HepG2 (cell line): ENCODE measurements around the gene COG1. TPM values are rescaled to one million over a fixed set of nuclear protein-coding genes. Genes with fewer than 3 reads are reported as not detected.

Experiments used
- ATF7 ChIP-seq, 2 experiments: fragments of 450-650 bp in 1 of 2; sonication (generic) in 1 of 2; formaldehyde crosslinking in 1 of 2; IDR thresholded peaks; 2 replicates each; pipeline versions ENCODE4 v1.4.0 to v1.6.1; 2016 to 2020; ENCODE audit warnings: antibody characterized with exemption in 1 of 2, mild to moderate bottlenecking in 1 of 2, missing genetic modification reagents in 1 of 2
- CERS6 ChIP-seq: sonication (generic); formaldehyde crosslinking; IDR thresholded peaks from 2 replicates; pipeline ENCODE4 v1.5.0; 2020; ENCODE audit warnings: missing genetic modification reagents
- E2F5 ChIP-seq: sonication (generic); formaldehyde crosslinking; conservative IDR thresholded peaks from 2 replicates; pipeline ENCODE4 v1.4.0; 2020; ENCODE audit warnings: missing genetic modification reagents
- ESRRA ChIP-seq: sonication (generic); formaldehyde crosslinking; IDR thresholded peaks from 2 replicates; pipeline ENCODE4 v1.5.1; 2020; ENCODE audit warnings: mild to moderate bottlenecking, low read depth, missing genetic modification reagents
- FOXO4 ChIP-seq: sonication (generic); formaldehyde crosslinking; conservative IDR thresholded peaks from 2 replicates; pipeline ENCODE4 v1.8.1; 2023; ENCODE audit warnings: missing genetic modification reagents
- GABPA ChIP-seq, 2 experiments: IDR thresholded peaks; 2 replicates each; pipeline ENCODE4 v1.6.1; 2011 to 2016; ENCODE audit warnings: low read depth in 2 of 2, low read length in 1 of 2, missing biosample characterization in 1 of 2, missing genetic modification characterization in 1 of 2
- HDAC2 ChIP-seq: sonication (generic); formaldehyde crosslinking; IDR thresholded peaks from 2 replicates; pipeline ENCODE4 v1.4.0; 2020; ENCODE audit warnings: missing genetic modification reagents
- IRX3 ChIP-seq: sonication (generic); formaldehyde crosslinking; IDR thresholded peaks from 2 replicates; pipeline ENCODE4 v1.8.1; 2023; ENCODE audit warnings: mild to moderate bottlenecking, low read depth, missing genetic modification reagents, borderline replicate concordance
- MTF1 ChIP-seq: sonication (generic); formaldehyde crosslinking; IDR thresholded peaks from 2 replicates; pipeline ENCODE4 v1.5.0; 2020; ENCODE audit warnings: missing genetic modification reagents
- NFYB ChIP-seq: sonication (generic); formaldehyde crosslinking; IDR thresholded peaks from 2 replicates; pipeline ENCODE4 v1.4.0; 2020; ENCODE audit warnings: missing genetic modification reagents
- STAT5B ChIP-seq: sonication (generic); formaldehyde crosslinking; IDR thresholded peaks from 2 replicates; pipeline ENCODE4 v1.4.0; 2020; ENCODE audit warnings: missing genetic modification reagents
- U2AF2 ChIP-seq: fragments of 200-400 bp; formaldehyde crosslinking; IDR thresholded peaks from 2 replicates; pipeline ENCODE4 v1.6.1; 2017; ENCODE audit warnings: low read depth, mild to moderate bottlenecking, low read length
- ZBTB20 ChIP-seq: sonication (generic); formaldehyde crosslinking; IDR thresholded peaks from 2 replicates; pipeline ENCODE4 v1.8.1; 2023; ENCODE audit warnings: missing genetic modification reagents, low read depth, mild to moderate bottlenecking, borderline replicate concordance
- ZBTB43 ChIP-seq: sonication (generic); formaldehyde crosslinking; conservative IDR thresholded peaks from 2 replicates; pipeline ENCODE4 v1.4.0; 2020; ENCODE audit warnings: missing genetic modification reagents
- ZNF280B ChIP-seq: sonication (generic); formaldehyde crosslinking; IDR thresholded peaks from 2 replicates; pipeline ENCODE4 v1.5.0; 2020; ENCODE audit warnings: missing genetic modification reagents, mild to moderate bottlenecking, borderline replicate concordance
- ZNF343 ChIP-seq: sonication (generic); formaldehyde crosslinking; IDR thresholded peaks from 2 replicates; pipeline ENCODE4 v1.4.0; 2020; ENCODE audit warnings: mild to moderate bottlenecking, missing genetic modification reagents
- ZNF674 ChIP-seq: sonication (generic); formaldehyde crosslinking; IDR thresholded peaks from 2 replicates; pipeline ENCODE4 v1.5.0; 2020; ENCODE audit warnings: low read depth, mild to moderate bottlenecking, missing genetic modification reagents
- polyA plus RNA-seq, 8 experiments: library from polyadenylated mRNA; depleted of rRNA in 3 of 8; stranded (reverse) in 7 of 8; unstranded in 1 of 8; fragments of >200 nt; fragmentation: Illumina TruSeq in 4 of 8; extraction: Trizol in 4 of 8; gene quantifications; 2 replicates each; pipeline versions ENCODE4 v1.2.1 to v1.2.3, GENCODE V29; 2011 to 2016; ENCODE audit warnings: low read depth in 4 of 8, missing spikeins in 1 of 8, mixed read lengths in 1 of 8; ENCODE audit not compliant: insufficient read depth in 1 of 8
- total RNA-seq, 5 experiments: library from RNA; depleted of rRNA; stranded (reverse); fragments of >200 nt; fragmentation: Illumina TruSeq; extraction: Trizol; gene quantifications; 2 replicates each; pipeline ENCODE4 v1.2.3, GENCODE V29; 2016; ENCODE audit warnings: low read depth in 1 of 5
- TF ChIP-seq, protein P1 (sequence below): sonication (generic); formaldehyde crosslinking; IDR thresholded peaks from 2 replicates; pipeline ENCODE4 v1.4.0; 2020; ENCODE audit warnings: missing genetic modification reagents
- TF ChIP-seq, protein P2 (sequence below): fragments of 450-650 bp; IDR thresholded peaks from 2 replicates; pipeline ENCODE4 v1.6.1; 2016

The COG1 gene
- total and polyA plus RNA-seq, 2 of the 13 experiments (the other 11 are each of a cell fraction or from before 2014, with no cell fraction given), result 36.6 to 39.7 TPM

DNA sequence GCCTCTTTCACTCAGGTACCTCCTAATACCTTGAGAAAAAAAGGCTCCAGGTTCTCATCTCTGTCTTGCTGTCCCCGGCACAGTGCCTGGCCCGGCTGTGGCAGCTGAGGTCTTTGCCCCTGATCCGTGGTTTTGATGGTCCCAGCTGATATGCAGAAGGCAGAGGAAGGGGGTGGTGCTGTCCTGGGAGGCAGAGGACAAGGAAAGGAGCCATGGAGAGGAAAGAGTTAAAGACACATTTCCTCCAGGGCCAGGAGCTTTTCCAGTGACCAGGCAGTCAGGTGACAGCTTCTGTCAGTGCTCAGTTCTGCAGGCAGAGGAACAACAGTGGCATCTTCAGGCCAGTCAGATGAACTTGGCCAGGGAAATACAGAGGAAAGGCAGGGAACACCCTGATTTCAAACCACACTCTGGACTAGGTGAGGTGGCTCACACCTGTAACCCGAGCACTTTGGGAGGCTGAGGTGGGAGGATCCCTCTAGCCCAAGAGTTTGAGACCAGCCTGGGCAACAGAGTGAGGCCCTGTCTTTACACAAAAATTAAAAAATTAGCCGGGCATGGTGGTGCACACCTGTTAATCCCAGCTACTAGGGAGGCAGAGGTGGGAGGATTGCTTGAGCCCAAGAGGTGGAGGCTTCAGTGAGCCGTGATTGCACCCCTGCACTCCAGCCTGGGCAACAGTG is 3.3 kb upstream of the COG1 start (continued):
- TF ChIP-seq, protein P1, sequence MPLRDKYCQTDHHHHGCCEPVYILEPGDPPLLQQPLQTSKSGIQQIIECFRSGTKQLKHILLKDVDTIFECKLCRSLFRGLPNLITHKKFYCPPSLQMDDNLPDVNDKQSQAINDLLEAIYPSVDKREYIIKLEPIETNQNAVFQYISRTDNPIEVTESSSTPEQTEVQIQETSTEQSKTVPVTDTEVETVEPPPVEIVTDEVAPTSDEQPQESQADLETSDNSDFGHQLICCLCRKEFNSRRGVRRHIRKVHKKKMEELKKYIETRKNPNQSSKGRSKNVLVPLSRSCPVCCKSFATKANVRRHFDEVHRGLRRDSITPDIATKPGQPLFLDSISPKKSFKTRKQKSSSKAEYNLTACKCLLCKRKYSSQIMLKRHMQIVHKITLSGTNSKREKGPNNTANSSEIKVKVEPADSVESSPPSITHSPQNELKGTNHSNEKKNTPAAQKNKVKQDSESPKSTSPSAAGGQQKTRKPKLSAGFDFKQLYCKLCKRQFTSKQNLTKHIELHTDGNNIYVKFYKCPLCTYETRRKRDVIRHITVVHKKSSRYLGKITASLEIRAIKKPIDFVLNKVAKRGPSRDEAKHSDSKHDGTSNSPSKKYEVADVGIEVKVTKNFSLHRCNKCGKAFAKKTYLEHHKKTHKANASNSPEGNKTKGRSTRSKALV (CRISPR knock-in tag), result no peak
- TF ChIP-seq ESRRA (CRISPR knock-in tag) (peak; percentile 63), STAT5B (CRISPR knock-in tag) (no peak), U2AF2 (no peak), NFYB (CRISPR knock-in tag) (no peak), ZBTB20 (no peak), IRX3 (CRISPR knock-in tag) (no peak), HDAC2 (CRISPR knock-in tag) (peak; percentile 73; the same call in 1 of the 2 replicates), ZNF280B (CRISPR knock-in tag) (no peak), E2F5 (CRISPR knock-in tag) (no peak), CERS6 (CRISPR knock-in tag) (no peak), GABPA (IDR thresholded peaks at IDR 0.05; ENCODE audit: low read depth, low read length) (no peak), GABPA (CRISPR knock-in tag; IDR thresholded peaks at IDR 0.05; ENCODE audit: low read depth) (no peak), MTF1 (CRISPR knock-in tag) (no peak), ZBTB43 (CRISPR knock-in tag) (no peak), ATF7 (IDR thresholded peaks at IDR 0.05) (no peak), ATF7 (CRISPR knock-in tag; IDR thresholded peaks at IDR 0.05) (0 out of 2 replicates have a peak, but pooled peaks have one; percentile 16), ZNF343 (CRISPR knock-in tag) (peak; percentile 48; the same call in 1 of the 2 replicates), FOXO4 (no peak), ZNF674 (CRISPR knock-in tag) (no peak)
- TF ChIP-seq, protein P2, sequence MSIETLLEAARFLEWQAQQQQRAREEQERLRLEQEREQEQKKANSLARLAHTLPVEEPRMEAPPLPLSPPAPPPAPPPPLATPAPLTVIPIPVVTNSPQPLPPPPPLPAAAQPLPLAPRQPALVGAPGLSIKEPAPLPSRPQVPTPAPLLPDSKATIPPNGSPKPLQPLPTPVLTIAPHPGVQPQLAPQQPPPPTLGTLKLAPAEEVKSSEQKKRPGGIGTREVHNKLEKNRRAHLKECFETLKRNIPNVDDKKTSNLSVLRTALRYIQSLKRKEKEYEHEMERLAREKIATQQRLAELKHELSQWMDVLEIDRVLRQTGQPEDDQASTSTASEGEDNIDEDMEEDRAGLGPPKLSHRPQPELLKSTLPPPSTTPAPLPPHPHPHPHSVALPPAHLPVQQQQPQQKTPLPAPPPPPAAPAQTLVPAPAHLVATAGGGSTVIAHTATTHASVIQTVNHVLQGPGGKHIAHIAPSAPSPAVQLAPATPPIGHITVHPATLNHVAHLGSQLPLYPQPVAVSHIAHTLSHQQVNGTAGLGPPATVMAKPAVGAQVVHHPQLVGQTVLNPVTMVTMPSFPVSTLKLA, result no peak
